ENCODE results near the gene POGZ. TPM values are rescaled to one million over a fixed set of nuclear protein-coding genes. Genes with fewer than 3 reads are reported as not detected.
"Not testable (repeated sequence)": the region's sequence is repeated elsewhere in the genome, so short reads cannot be mapped to it uniquely, and the experiment has no call there.

POGZ gene
- total RNA-seq, 1 experiment from 2014 or later = 7.9 TPM

DNA sequence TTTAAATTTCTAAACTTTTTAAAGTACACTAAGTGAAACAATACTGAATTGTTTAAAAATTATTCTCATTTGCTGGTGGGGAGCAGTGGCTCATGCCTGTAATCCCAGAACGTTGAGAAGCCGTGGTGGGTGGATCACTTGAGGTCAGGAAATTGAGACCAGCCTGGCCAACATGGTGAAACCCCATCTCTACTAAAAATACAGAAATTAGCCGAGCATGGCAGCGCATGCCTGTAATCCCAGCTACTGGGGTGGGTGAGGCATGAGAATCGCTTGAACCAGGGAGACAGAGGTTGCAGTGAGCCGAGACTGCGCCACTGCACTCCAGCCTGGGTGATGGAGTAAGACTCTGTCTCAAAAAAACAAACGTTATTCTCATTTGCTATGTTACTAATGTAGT is 21.9 kb downstream of the POGZ start:
- DNase-seq (ENCODE audit: low read depth); in situ Hi-C loops (cut with HindIII; ENCODE audit: low pct_unique_long_range_greater_than_20kb, low sequenced_read_pairs): not testable (repeated sequence)

DNA sequence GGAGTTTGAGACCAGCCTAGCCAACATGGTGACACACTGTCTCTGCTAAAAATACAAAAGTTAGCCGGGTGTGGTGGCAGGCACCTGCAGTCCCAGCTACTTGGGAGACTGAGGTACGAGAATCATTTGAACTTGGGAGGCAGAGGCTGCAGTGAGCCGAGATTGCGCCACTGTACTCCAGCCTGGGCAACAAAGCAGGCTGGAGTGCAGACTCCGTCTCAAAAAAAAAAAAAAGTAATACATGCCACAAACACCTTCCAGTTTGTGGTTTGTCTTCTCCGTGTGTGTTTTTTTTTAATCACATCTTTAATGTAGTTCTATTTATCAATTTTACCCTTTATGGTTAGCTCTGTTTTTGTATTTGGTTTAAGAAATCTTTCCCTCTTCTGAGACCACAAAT is 22.3 kb downstream of the POGZ start:
- in situ Hi-C loops (cut with HindIII; ENCODE audit: low pct_unique_long_range_greater_than_20kb, low sequenced_read_pairs) = no loop called here
- no peak for DNase-seq (ENCODE audit: low read depth)

DNA sequence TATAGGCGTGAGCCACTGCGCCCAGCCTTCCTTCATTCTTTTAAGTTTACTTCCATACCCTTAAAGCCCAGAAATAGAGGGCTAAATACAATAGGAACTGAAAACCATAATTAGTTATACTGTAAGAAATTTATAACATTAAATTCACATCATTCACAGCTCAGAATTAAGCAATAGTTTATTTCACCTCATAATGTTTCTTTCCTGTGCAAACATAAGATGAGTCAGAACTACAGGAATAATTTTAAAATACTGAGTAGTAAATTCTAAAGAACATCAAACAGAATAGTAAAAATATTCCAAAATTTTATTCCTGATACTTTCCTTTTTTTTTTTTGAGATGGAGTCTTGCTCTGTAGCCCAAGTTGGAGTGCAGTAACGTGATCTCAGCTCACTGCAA is 24.1 kb downstream of the POGZ start:
- in situ Hi-C loops (cut with HindIII; ENCODE audit: low pct_unique_long_range_greater_than_20kb, low sequenced_read_pairs) = no loop called here
- no peak for DNase-seq (ENCODE audit: low read depth)

DNA sequence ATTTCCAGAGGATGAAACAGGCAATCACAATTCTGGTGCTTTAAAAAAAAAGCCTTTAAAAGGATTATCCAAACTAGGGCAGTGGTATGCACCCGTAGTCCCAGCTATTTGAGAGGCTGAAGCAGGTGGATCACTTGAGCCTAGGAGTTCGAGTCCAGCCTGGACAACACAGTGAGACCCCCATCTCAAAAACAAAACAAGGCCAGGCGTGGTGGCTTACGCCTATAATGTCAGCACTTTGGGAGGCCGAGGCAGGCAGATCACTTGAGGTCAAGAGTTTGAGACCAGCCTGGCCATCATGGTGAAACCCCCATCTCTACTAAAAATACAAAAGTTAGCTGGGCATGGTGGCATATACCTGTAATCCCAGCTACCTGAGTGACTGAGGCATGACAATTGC is 25.5 kb downstream of the POGZ start:
- in situ Hi-C loops (cut with HindIII; ENCODE audit: low pct_unique_long_range_greater_than_20kb, low sequenced_read_pairs); DNase-seq (ENCODE audit: low read depth): not testable (repeated sequence)

DNA sequence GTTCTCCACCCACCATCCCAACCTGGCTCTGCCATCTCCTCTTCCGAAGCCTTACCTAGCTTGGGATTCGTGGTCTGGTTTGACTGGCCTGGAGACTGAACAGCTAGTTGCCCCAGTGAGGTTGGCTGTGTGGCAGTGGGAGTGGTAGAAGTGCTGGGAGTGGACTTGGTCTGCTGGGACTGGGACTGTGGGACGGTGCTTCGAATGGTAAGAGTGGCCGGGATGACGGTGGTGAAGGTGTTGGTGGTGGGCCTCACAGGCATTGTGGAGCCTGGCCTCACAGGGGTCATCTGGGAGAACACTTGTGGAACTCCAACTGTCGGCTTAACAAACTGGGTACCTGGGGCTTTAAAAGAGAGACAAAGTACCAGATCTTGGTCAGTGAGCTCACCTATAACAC is 31.2 kb downstream of the POGZ start:
- in situ Hi-C loops (cut with HindIII; ENCODE audit: low pct_unique_long_range_greater_than_20kb, low sequenced_read_pairs) = no loop called here
- DNase-seq (ENCODE audit: low read depth) = no peak

DNA sequence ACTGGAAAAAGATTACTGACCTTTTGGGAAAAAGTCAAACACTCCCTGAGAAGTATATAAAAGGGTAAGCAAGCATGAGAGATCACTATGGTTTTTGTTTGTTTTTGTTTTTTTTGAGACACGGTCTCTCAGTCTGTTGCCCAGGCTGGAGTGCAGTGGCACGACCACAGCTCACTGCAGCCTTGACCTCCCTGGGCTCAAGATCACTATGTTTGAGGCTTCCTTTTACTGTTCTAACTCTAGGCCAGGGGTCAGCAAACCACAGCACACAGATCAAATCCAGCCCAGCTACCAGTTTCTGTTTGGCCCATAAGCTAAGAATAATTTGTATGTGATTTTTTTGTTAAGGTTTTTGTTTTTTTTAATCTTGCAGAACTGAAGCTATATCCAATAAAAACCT is 34.2 kb downstream of the POGZ start:
- DNase-seq (ENCODE audit: low read depth) = peak; percentile 25
- in situ Hi-C loops (cut with HindIII; ENCODE audit: low pct_unique_long_range_greater_than_20kb, low sequenced_read_pairs) = no loop called here

DNA sequence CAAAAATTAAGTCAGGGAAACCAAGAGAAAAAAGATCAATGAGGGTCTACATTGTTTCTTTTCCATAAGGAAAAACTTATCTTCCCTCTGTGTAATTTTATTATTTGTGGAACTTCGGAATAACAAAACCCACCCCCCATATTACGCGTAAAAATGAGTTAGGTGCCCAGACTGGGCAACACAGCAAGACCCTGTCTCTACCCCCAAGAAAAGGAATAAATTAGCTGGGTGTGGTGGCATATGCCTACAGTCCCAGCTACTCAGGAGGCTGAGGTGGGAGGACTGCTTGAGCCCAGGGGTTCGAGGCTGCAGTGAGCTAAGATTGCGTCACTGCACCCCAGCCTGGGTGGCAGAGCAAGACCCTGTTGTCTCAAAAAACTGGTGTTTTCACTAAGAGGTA is 39.5 kb downstream of the POGZ start:
- in situ Hi-C loops (cut with HindIII; ENCODE audit: low pct_unique_long_range_greater_than_20kb, low sequenced_read_pairs) = no loop called here

DNA sequence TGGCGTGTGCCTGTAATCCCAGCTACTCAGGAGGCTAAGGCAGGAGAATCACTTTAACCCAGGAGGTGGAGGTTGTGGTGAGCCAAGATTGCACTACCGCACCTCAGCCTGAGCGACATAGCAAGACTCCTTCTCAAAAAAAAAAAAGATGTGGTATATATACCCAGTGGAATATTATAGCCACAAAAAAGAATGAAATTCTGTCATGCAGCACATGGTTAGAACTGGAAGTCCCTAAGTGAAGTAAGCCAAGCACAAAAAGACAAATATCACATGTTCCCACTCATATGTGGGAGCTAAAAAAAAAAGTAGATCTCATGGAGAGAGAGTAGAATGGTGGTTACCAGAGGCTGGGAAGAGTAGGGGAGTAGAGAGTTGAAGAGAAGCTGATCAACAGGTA is 41.2 kb downstream of the POGZ start:
- in situ Hi-C loops (cut with HindIII; ENCODE audit: low pct_unique_long_range_greater_than_20kb, low sequenced_read_pairs) = no loop called here
- DNase-seq (ENCODE audit: low read depth) = no peak

More for the DNA sequence above, 39.5 kb downstream of the POGZ start:
- DNase-seq (ENCODE audit: low read depth) = no peak

DNA sequence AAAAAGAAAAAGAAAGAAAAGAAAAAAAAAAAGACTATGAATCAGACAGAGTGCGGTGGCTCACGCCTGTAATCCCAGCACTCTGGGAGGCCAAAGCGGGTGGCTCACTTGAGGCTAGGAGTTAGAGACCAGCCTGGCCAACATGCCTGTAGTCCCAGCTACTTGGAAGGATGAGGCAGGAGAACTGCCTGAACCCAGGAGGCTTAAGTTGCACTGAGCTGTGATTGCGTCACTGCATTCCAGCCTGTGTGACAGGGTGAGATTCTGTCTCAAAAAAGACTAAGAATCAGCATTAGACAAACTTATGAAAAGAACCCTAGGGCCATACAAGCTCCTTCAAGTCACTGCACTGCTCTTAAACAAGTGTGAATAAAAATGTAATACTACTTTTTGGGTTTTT is 43.1 kb downstream of the POGZ start:
- in situ Hi-C loops (cut with HindIII; ENCODE audit: low pct_unique_long_range_greater_than_20kb, low sequenced_read_pairs) = no loop called here
- no peak for DNase-seq (ENCODE audit: low read depth)

DNA sequence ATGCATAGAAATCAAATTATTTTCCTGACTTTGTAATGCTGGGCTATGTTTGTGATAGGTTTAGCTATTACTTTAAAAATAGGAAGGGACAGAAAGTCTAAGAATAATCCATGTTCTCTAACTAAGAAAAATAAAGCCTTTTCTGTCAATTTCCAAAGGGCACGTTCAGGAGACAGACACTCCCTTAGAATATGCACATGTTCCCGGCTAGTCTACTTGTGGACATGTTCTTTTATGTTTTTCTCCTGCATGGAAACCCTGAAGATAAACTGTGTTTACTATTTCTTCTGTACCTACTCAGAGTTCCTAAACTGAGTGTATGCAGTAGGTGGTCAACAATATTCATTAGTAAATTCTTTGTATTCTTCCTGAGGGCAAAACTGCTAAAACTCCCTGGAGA is 47.4 kb downstream of the POGZ start:
- no peak for DNase-seq (ENCODE audit: low read depth)
- in situ Hi-C loops (cut with HindIII; ENCODE audit: low pct_unique_long_range_greater_than_20kb, low sequenced_read_pairs) = no loop called here

DNA sequence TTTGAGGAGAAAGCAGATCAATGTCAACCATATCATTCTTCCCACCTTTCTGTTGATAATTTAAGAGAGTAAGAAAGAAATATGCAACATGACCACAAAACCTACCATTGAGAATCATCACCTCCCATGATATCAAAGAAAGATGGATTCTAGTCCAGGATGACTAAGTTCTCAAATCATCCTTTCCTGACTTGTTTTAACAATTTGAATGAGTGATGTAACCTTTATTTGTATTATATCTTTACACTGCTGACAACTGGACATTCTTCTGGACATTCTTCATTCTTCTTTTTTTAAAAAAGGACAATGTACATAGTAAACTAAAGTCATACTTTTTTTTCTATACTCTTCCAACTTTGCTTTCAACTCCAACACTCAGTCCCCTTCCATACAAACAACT is 50.4 kb downstream of the POGZ start:
- in situ Hi-C loops (cut with HindIII; ENCODE audit: low pct_unique_long_range_greater_than_20kb, low sequenced_read_pairs) = no loop called here
- DNase-seq (ENCODE audit: low read depth) = no peak

DNA sequence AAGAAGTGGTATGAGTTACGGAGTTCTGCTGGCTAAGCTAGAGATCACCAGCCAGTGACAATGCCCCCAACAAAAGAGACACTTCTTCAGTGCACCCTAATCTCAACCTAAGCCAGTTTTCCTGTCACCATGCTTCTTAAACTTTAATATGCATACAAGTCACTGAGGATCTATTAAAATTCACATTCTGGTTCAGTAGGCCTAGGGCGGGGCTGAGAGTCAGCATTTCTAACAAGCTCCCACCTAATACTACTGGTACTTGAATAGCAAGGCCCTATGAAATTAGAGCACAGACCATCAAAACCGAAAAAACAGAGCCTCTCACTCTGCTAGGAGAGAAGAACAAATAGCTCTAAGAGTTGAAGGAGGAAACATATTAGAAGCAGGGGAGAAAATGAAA is 52.0 kb downstream of the POGZ start:
- DNase-seq (ENCODE audit: low read depth) = no peak
- in situ Hi-C loops (cut with HindIII; ENCODE audit: low pct_unique_long_range_greater_than_20kb, low sequenced_read_pairs) = no loop called here

DNA sequence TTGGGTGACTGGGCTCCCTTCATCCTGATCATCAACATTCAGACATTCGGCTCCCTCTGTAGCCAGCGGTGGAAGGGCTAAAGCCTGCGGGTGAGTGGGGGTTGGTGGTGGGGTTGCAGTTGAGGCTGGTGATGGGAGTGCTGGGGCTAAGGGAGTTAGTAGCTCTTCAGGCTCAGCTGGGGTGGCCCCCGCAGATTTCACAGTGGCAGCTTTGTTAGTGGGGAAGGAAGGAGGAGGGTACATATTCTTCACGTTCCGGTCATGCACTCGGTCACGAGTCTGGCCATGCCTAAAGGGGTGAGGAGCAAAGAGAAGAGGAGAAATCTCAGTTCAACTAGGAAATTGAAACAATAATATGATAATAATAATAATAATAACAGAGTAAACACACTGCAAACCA is 53.1 kb downstream of the POGZ start:
- DNase-seq (ENCODE audit: low read depth) = no peak
- in situ Hi-C loops (cut with HindIII; ENCODE audit: low pct_unique_long_range_greater_than_20kb, low sequenced_read_pairs) = no loop called here

DNA sequence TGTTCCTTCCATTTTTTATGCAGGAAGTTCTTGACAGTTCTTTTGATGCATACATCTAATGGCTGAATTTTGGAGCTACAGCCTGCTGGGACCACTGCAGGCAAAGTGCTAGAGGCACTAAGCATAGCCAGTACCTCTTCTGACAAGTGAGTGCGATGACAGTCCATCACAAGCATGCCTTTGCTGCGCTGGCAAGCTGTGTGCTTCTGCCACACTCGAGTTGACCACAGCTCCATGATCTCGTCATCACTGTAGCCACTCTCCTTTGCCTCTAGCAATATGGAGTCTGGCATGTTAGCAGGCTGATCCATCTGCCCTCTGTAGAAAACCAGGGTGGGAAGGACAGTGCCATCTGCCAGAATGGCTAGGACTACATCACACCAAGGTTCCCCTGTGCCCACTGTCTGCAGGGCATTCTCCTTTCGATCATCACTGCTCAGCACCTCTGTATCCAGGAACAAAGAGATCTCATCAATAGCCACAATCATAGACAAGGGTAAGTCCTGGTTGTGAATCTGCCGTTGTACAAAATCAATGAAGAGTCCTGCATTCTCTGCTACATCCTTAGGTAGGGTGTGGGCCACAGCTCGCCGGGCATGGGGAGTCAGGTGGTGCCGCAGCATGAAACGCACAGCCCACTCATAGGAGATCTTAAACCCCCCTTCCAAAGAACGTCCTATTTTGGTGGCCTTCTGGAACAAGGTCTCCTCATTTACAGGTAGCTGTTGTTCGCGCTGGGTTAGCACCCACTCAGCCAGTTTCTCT is 53.9 kb downstream of the POGZ start:
- in situ Hi-C loops (cut with HindIII; ENCODE audit: low pct_unique_long_range_greater_than_20kb, low sequenced_read_pairs) = no loop called here

DNA sequence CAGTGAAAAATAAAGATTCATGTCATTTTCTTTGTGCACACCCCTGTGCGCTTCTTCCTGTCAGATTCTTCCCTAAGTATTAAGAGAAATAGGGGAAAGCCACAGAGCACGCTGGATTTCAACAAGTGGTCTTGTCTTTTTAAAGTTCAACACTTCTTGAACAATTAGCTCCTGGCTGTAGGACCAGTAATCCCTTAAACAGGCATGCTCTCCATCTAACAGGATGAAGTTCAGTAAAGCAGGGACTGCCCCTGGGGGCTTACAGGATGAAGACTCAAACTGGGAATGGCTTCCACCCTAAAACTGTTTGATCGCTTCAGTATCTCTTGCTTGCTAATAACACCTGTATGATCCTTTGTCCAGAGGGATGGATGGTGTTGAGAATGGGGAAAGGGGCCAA is 55.7 kb downstream of the POGZ start:
- in situ Hi-C loops (cut with HindIII; ENCODE audit: low pct_unique_long_range_greater_than_20kb, low sequenced_read_pairs) = no loop called here
- DNase-seq (ENCODE audit: low read depth) = no peak

More for the DNA sequence above, 53.9 kb downstream of the POGZ start:
- DNase-seq (ENCODE audit: low read depth) = no peak

DNA sequence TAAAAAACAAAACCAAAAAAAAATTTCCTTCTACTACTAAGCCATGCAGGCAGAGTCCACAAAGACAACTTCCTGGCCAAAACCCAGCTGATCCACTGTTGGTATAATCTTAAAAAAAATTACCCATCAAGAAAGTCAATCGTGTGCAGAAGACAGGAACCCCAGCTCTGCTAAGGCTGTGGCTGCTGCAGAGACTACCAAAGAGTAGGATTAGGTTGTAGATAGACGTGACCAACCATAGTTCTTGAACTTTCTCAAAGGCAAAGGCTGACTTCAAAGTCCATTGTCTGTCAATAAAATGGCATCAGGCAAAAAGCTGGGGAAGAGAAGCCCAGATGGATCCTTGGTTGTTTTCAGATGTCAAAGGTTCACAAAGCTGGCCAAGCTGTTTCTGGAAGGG is 56.5 kb downstream of the POGZ start:
- in situ Hi-C loops (cut with HindIII; ENCODE audit: low pct_unique_long_range_greater_than_20kb, low sequenced_read_pairs) = no loop called here
- no peak for DNase-seq (ENCODE audit: low read depth)

DNA sequence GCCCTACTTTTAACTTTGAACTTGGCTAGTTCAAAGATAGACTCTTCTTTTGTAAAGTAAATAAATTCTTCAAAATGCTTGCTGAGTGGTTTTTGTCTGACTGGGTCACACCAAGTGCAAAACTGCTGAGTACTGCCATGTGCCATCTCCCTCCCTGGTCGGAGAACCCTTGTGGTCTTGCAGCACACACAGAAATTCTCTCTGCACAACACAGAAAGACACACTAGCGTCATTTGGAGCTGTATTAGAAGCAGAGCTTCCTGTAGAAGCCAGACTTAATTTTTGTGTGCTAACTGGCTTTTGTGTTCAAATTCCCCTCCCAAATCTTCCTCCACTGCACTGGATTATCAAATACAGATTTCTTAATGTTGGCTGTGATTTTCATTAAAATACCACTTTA is 57.4 kb downstream of the POGZ start:
- in situ Hi-C loops (cut with HindIII; ENCODE audit: low pct_unique_long_range_greater_than_20kb, low sequenced_read_pairs) = no loop called here

DNA sequence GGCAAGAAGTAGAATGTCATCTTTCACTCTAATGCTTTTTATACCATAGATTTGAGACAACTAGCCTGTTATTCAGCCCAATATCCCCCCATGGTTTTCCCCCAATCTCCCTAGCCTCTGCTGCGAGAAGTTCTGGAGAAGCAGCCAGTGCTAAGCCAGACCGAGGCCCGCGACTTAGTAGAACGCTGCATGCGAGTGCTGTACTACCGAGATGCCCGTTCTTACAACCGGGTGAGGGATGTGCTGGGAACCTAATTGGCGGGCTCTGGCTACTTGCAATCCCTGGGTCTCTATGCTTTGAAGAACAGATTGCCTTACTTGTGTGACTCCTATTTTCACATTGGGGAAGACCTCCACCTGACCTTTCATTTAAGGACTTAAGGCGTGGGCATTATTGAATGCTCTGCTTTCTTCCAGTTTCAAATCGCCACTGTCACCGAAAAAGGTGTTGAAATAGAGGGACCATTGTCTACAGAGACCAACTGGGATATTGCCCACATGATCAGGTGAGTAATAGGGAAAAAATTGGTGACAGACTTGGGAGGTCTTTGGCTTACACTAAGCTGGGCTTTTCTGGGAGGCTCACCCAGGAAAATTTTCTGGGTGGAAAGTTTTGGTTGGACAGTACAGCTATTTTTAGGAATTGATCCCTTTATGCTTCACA is 58.0 kb downstream of the POGZ start:
- DNase-seq (ENCODE audit: low read depth) = no peak
- in situ Hi-C loops (cut with HindIII; ENCODE audit: low pct_unique_long_range_greater_than_20kb, low sequenced_read_pairs) = no loop called here

More for the DNA sequence above, 57.4 kb downstream of the POGZ start:
- no peak for DNase-seq (ENCODE audit: low read depth)

DNA sequence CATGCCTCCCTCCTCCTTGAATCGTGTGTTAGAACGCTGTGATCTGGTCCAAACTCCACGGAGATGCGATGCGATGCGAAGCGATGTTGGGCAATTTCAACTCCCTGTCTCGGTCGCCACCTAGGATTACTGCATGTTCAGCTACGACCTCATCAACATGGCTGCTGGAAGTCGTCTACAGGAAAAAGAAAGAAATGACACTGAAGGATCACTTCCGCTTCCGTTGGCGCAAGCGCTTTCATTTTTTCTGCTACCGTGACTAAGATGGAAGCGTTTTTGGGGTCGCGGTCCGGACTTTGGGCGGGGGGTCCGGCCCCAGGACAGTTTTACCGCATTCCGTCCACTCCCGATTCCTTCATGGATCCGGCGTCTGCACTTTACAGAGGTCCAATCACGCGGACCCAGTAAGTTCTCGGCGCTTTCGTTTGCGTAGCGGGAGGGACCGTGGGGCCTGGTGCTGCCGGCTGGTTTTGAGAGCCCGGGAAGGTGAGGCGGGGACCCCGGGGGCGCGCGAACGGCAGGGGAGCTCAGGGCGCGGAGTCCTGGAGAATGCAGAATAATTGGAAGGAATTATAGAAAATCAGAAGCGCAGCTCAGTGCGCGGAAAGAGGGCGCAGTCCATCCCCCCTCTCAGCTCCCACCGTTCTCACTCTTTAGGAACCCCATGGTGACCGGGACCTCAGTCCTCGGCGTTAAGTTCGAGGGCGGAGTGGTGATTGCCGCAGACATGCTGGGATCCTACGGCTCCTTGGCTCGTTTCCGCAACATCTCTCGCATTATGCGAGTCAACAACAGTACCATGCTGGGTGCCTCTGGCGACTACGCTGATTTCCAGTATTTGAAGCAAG is 59.7 kb downstream of the POGZ start, which contains the start of gene PSMB4:
TSS of gene PSMB4 (plus strand) at position 250 of the 848 bp plus-strand sequence. CDS start at position 265, 15 bp downstream.
- in situ Hi-C loops (cut with HindIII; ENCODE audit: low pct_unique_long_range_greater_than_20kb, low sequenced_read_pairs) = no loop called here
- DNase-seq (ENCODE audit: low read depth) = peak; percentile 86

Measured in Caki2 (cell line).